ENCODE data around the gene CHML. TPM values are rescaled to one million over a fixed set of nuclear protein-coding genes. Genes with fewer than 3 reads are reported as not detected.

Gene CHML
- total and polyA plus RNA-seq, 2 donors (not counting 1 experiment from before 2014, with no cell fraction given) = 9.7 to 34.0 TPM

- Mint-ChIP-seq H3K4me1 (peaks cover 35% of the 10 kb centered on the region), H3K4me3 (no peak overlapping the region), H3K9me3 (ENCODE audit: insufficient read depth) (peaks cover 3% of the 10 kb centered on the region), H3K27ac (no peak overlapping the region), H3K27me3 (no peaks in the 10 kb centered on the region)
- ATAC-seq (ENCODE audit: low read depth) = no peak
- Histone ChIP-seq H3K9ac (ENCODE audit: low read length) (no peak overlapping the region), H3K27ac (ENCODE audit: low read length in 2 of 2) (no peak overlapping the region), H3K4me1 (ENCODE audit: control insufficient read depth in 2 of 2, insufficient read depth in 2 of 2, low read length in 2 of 2) (peaks cover 22 to 26% of the 10 kb centered on the region in 2 donors), H2AFZ (ENCODE audit: insufficient read depth, low read depth, low read length, poor library complexity, severe bottlenecking) (peak overlapping the region; percentile 74), H3K4me2 (replicated peaks; ENCODE audit: low read depth, low read length, poor library complexity, severe bottlenecking) (no peak overlapping the region), H3K36me3 (replicated peaks in 1 of 2; ENCODE audit: control extremely low read depth in 1 of 2, control insufficient read depth in 1 of 2, extremely low read depth in 1 of 2, insufficient read depth in 2 of 2, low read length in 1 of 2) (no peaks in the 10 kb centered on the region), H4K20me1 (ENCODE audit: control insufficient read depth, insufficient read depth, low read length, poor library complexity, severe bottlenecking) (no peaks in the 10 kb centered on the region), H3K4me3 (ENCODE audit: control extremely low read depth in 1 of 5, extremely low read depth in 1 of 5, insufficient read depth in 1 of 5, low read depth in 2 of 5, low read length in 4 of 5) (no peak overlapping the region), H3K79me2 (ENCODE audit: control insufficient read depth, insufficient read depth, low read length) (peaks cover 26% of the 10 kb centered on the region), H3K9me3 (ENCODE audit: control extremely low read depth in 1 of 3, control insufficient read depth in 2 of 3, insufficient read depth in 1 of 3, low read length in 2 of 3) (peaks cover 0 to 4% (median 0%) of the 10 kb centered on the region in 3 donors), H3K27me3 (replicated peaks in 1 of 4; ENCODE audit: control extremely low read depth in 1 of 4, control insufficient read depth in 3 of 4, insufficient read depth in 4 of 4, low read length in 3 of 4) (no peaks in the 10 kb centered on the region)
- ChIA-PET POLR2A (no interaction called here), CTCF (interaction anchor here (1.0 to 1.6 kb wide), 3 partner anchors 14 to 19 kb away, joined by 3 to 4 read pairs (median 4); no protein-coding TSS in a partner anchor)
- WGBS (ENCODE audit: insufficient coverage) = 98% methylated on average over 10 of the region's 12 CpGs
- peak; percentile 9 for DNase-seq
- TF ChIP-seq EZH2 (IDR thresholded peaks at IDR 0.05; ENCODE audit: borderline replicate concordance, insufficient read depth, low read depth, low read length, poor library complexity, severe bottlenecking) = no peak
- TF ChIP-seq, protein P1, sequence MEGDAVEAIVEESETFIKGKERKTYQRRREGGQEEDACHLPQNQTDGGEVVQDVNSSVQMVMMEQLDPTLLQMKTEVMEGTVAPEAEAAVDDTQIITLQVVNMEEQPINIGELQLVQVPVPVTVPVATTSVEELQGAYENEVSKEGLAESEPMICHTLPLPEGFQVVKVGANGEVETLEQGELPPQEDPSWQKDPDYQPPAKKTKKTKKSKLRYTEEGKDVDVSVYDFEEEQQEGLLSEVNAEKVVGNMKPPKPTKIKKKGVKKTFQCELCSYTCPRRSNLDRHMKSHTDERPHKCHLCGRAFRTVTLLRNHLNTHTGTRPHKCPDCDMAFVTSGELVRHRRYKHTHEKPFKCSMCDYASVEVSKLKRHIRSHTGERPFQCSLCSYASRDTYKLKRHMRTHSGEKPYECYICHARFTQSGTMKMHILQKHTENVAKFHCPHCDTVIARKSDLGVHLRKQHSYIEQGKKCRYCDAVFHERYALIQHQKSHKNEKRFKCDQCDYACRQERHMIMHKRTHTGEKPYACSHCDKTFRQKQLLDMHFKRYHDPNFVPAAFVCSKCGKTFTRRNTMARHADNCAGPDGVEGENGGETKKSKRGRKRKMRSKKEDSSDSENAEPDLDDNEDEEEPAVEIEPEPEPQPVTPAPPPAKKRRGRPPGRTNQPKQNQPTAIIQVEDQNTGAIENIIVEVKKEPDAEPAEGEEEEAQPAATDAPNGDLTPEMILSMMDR (IDR thresholded peaks at IDR 0.05) = no peak
- intact Hi-C loops (cut with micrococcal nuclease) = no loop called here
These were observed 1.8 kb upstream of the CHML start for GRCh38 chr1:241641773-241642592.
